A549 (cell line): Measurements from ENCODE around the gene GARIN6.

ENCODE experiments used
- BHLHE40 ChIP-seq: IDR thresholded peaks from 2 replicates; pipeline ENCODE4 v1.6.1; 2012; ENCODE audit warnings: low read depth, low read length, inconsistent platforms
- JUN ChIP-seq, 2 experiments: fragments of >200 bp; sonication (Bioruptor Twin); formaldehyde crosslinking; IDR thresholded peaks; 2 replicates in 1 of 2; 3 replicates in 1 of 2; pipeline ENCODE4 v1.6.1; 2016 to 2017
- JUNB ChIP-seq: fragments of >200 bp; sonication (Bioruptor Twin); formaldehyde crosslinking; IDR thresholded peaks from 2 replicates; pipeline ENCODE4 v1.6.1; 2016
- MYC ChIP-seq: IDR thresholded peaks from 2 replicates; pipeline ENCODE4 v1.6.1; 2012; ENCODE audit warnings: mild to moderate bottlenecking, inconsistent platforms, low read length, improper control_type of control experiment, borderline replicate concordance
- POLR2A ChIP-seq: IDR thresholded peaks from 2 replicates; pipeline ENCODE4 v1.6.1; 2012; ENCODE audit warnings: mild to moderate bottlenecking, low read length
- RAD21 ChIP-seq, 2 experiments: fragments of >200 bp in 1 of 2; sonication (Bioruptor Twin) in 1 of 2; formaldehyde crosslinking in 1 of 2; IDR thresholded peaks in 1 of 2; conservative IDR thresholded peaks in 1 of 2; 2 replicates in 1 of 2; 3 replicates in 1 of 2; pipeline ENCODE4 v1.6.1; 2012 to 2018; ENCODE audit warnings: inconsistent platforms in 1 of 2
- TF ChIP-seq, protein P1 (sequence below): fragments of >200 bp; sonication (Bioruptor Twin); formaldehyde crosslinking; IDR thresholded peaks from 3 replicates; pipeline ENCODE4 v1.5.1; 2016
- TF ChIP-seq, protein P2 (sequence below): fragments of 450-650 bp; IDR thresholded peaks from 2 replicates; pipeline ENCODE4 v1.6.1; 2014; ENCODE audit warnings: antibody characterized with exemption

DNA sequence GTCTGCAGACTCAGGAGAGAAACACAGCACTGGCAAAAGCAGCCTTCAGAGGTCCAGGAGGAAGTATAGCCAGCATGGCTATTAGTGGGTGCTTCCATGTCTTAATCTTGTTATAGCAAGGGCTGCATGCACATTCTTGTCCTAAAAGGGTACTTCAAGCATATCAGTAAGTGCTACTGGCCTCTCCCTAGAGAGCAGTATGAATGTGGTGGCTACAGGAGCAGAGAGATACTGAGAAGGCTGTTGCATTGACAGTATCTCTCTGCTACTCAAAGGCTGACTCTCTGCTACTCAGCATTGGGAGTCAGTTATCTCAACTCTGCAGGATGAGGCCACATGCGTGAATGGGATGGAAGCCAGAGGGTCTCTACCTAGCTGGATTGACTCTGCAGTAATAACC, 2.0 kb downstream of the GARIN6 start:
- TF ChIP-seq MYC (no peak), RAD21 (conservative IDR thresholded peaks at IDR 0.05 in 1 of 2, IDR thresholded peaks at IDR 0.05 in 1 of 2) (no peak), POLR2A (no peak), BHLHE40 (no peak), JUN (IDR thresholded peaks at IDR 0.05) (no peak), JUNB (no peak)
- TF ChIP-seq, protein P1, sequence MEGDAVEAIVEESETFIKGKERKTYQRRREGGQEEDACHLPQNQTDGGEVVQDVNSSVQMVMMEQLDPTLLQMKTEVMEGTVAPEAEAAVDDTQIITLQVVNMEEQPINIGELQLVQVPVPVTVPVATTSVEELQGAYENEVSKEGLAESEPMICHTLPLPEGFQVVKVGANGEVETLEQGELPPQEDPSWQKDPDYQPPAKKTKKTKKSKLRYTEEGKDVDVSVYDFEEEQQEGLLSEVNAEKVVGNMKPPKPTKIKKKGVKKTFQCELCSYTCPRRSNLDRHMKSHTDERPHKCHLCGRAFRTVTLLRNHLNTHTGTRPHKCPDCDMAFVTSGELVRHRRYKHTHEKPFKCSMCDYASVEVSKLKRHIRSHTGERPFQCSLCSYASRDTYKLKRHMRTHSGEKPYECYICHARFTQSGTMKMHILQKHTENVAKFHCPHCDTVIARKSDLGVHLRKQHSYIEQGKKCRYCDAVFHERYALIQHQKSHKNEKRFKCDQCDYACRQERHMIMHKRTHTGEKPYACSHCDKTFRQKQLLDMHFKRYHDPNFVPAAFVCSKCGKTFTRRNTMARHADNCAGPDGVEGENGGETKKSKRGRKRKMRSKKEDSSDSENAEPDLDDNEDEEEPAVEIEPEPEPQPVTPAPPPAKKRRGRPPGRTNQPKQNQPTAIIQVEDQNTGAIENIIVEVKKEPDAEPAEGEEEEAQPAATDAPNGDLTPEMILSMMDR, result no peak
- TF ChIP-seq, protein P2, sequence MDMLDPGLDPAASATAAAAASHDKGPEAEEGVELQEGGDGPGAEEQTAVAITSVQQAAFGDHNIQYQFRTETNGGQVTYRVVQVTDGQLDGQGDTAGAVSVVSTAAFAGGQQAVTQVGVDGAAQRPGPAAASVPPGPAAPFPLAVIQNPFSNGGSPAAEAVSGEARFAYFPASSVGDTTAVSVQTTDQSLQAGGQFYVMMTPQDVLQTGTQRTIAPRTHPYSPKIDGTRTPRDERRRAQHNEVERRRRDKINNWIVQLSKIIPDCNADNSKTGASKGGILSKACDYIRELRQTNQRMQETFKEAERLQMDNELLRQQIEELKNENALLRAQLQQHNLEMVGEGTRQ, result no peak
